ENCODE results near the gene ASAH2.
"Not testable (repeated sequence)": the region's sequence is repeated elsewhere in the genome, so short reads cannot be mapped to it uniquely, and the experiment has no call there.

ASAH2 gene

GRCh38 chr10:50251394-50251793 is at the start of gene ASAH2:
TSS of gene ASAH2 (minus strand) at chr10:50251516. CDS start at chr10:50248610, 2,906 bp downstream.
- DNase-seq: no peak

- no peak for DNase-seq
These were observed 48.8 kb upstream of the ASAH2 start for GRCh38 chr10:50299948-50300669.

- DNase-seq: no peak
These were observed 44.1 kb upstream of the ASAH2 start for GRCh38 chr10:50295367-50295766.

GRCh38 chr10:50294582-50294981 is 43.3 kb upstream of the ASAH2 start:
- DNase-seq: no peak

GRCh38 chr10:50293513-50294313 is 42.4 kb upstream of the ASAH2 start:
- no peak for DNase-seq

- no peak for DNase-seq
These were observed 40.0 kb upstream of the ASAH2 start for GRCh38 chr10:50291261-50291850.

- DNase-seq: no peak
These were observed 37.9 kb upstream of the ASAH2 start for GRCh38 chr10:50289196-50289595.

GRCh38 chr10:50286996-50287803 is 35.9 kb upstream of the ASAH2 start:
- no peak for DNase-seq

GRCh38 chr10:50286517-50286916 is 35.2 kb upstream of the ASAH2 start:
- no peak for DNase-seq

- no peak for DNase-seq
These were observed 30.7 kb upstream of the ASAH2 start for GRCh38 chr10:50281967-50282522.

GRCh38 chr10:50281210-50281966 is 30.1 kb upstream of the ASAH2 start:
- DNase-seq: no peak

GRCh38 chr10:50280049-50280841 is 28.9 kb upstream of the ASAH2 start:
- DNase-seq: no peak

GRCh38 chr10:50279489-50279888 is 28.2 kb upstream of the ASAH2 start:
- DNase-seq: no peak

- DNase-seq: no peak
These were observed 24.4 kb upstream of the ASAH2 start for GRCh38 chr10:50275650-50276235.

- no peak for DNase-seq
These were observed 21.2 kb upstream of the ASAH2 start for GRCh38 chr10:50272531-50272930.

- no peak for DNase-seq
These were observed 20.4 kb upstream of the ASAH2 start for GRCh38 chr10:50271564-50272250.

GRCh38 chr10:50267877-50268276 is 16.6 kb upstream of the ASAH2 start:
- DNase-seq: not testable (repeated sequence)

- DNase-seq: not testable (repeated sequence)
These were observed 11.3 kb upstream of the ASAH2 start for GRCh38 chr10:50262625-50263024.

GRCh38 chr10:50260791-50261281 is 9.5 kb upstream of the ASAH2 start:
- DNase-seq: no peak

GRCh38 chr10:50254479-50254878 is 3.2 kb upstream of the ASAH2 start:
- no peak for DNase-seq
